HepG2 (cell line): Measurements from ENCODE around the gene HTR2A. TPM values are rescaled to one million over a fixed set of nuclear protein-coding genes. Genes with fewer than 3 reads are reported as not detected.

ENCODE experiments used
- ATAC-seq: fragments of 200-7000 bp; cut with Tn5 transposase; 3 replicates; pipeline ENCODE4 v1.9.1; 2020; ENCODE audit warnings: mild to moderate bottlenecking, moderate library complexity
- BruUV-seq: library from RNA; stranded (reverse); fragments of 400-500 nt; replicated peaks from 2 replicates; lab custom pipeline; 2021; lab: Mats Ljungman, UMichigan
- CTCF ChIA-PET: fragments of 300-600 bp; formaldehyde crosslinking; extraction: SDS; loops from one replicate; lab custom pipeline; 2021; ENCODE audit warnings: low total read pairs, inconsistent platforms, low intra/inter-chr PET ratio; lab: Yijun Ruan, JAX
- POLR2A ChIA-PET: fragments of 350-600 bp; sonication (Branson Sonifier 250); formaldehyde crosslinking; loops from one replicate; lab custom pipeline; 2020; ENCODE audit warnings: antibody characterized with exemption, inconsistent platforms; lab: Yijun Ruan, JAX
- DNase-seq: peaks from one replicate; pipeline ENCODE4 v3.0.0-alpha.2; 2015; ENCODE audit warnings: low spot score
- FAIRE-seq: peaks from 3 replicates; lab custom pipeline; 2011; peaks lifted over from hg19 to GRCh38; lab: Jason Lieb, UNC
- H2AFZ ChIP-seq: one replicate; pipeline ENCODE4 v1.6.1; 2011; ENCODE audit warnings: low read length, inconsistent platforms
- H3K27ac ChIP-seq: fragments of 300-600 bp; 3 replicates; pipeline ENCODE4 v1.8.0; 2011; ENCODE audit warnings: mixed run types, mild to moderate bottlenecking, mixed read lengths, low read length, inconsistent platforms; ENCODE audit not compliant: insufficient read depth; ENCODE audit errors: extremely low read length
- H3K27me3 ChIP-seq, 2 experiments: fragments of 200-600 bp in 1 of 2; 2 replicates in 1 of 2; 3 replicates in 1 of 2; pipeline versions ENCODE4 v1.6.0 to v1.8.0; 2011; ENCODE audit warnings: low read length in 2 of 2, mild to moderate bottlenecking in 2 of 2, moderate library complexity in 2 of 2, inconsistent platforms in 1 of 2; ENCODE audit not compliant: insufficient read depth in 2 of 2, control insufficient read depth in 1 of 2
- H3K36me3 ChIP-seq, 2 experiments: fragments of 200-600 bp in 1 of 2; replicated peaks in 1 of 2; 2 replicates in 1 of 2; 3 replicates in 1 of 2; pipeline versions ENCODE4 v1.5.1 to v1.8.0; 2011; ENCODE audit warnings: low read length in 2 of 2, inconsistent platforms in 1 of 2; ENCODE audit not compliant: insufficient read depth in 2 of 2, control insufficient read depth in 1 of 2
- H3K4me1 ChIP-seq: 2 replicates; pipeline ENCODE4 v1.5.1; 2012; ENCODE audit warnings: low read length, inconsistent platforms; ENCODE audit not compliant: insufficient read depth
- H3K4me2 ChIP-seq: 2 replicates; pipeline ENCODE4 v1.6.0; 2011; ENCODE audit warnings: low read depth, low read length, inconsistent platforms
- H3K4me3 ChIP-seq, 3 experiments: fragments of 200-600 bp in 1 of 3; sonication (generic), shearing (Covaris generic) in 1 of 3; replicated peaks in 1 of 3; 2 replicates each; pipeline ENCODE4 v1.5.1; 2011 to 2016; ENCODE audit warnings: low read length in 3 of 3, inconsistent platforms in 2 of 3, low read depth in 2 of 3, mild to moderate bottlenecking in 2 of 3, control low read depth in 1 of 3, mixed read lengths in 1 of 3; ENCODE audit not compliant: insufficient read depth in 1 of 3
- H3K79me2 ChIP-seq: one replicate; pipeline ENCODE4 v1.6.1; 2011; ENCODE audit warnings: low read length, inconsistent platforms; ENCODE audit not compliant: insufficient read depth
- H3K9ac ChIP-seq: 2 replicates; pipeline ENCODE4 v1.6.0; 2011; ENCODE audit warnings: mild to moderate bottlenecking, low read depth, low read length, inconsistent platforms; ENCODE audit not compliant: insufficient read depth
- H3K9me3 ChIP-seq: 2 replicates; pipeline ENCODE4 v1.5.1; 2012; ENCODE audit warnings: mild to moderate bottlenecking, low read length
- H4K20me1 ChIP-seq: 2 replicates; pipeline ENCODE4 v1.6.0; 2011; ENCODE audit warnings: inconsistent platforms, mild to moderate bottlenecking, low read length, moderate library complexity; ENCODE audit not compliant: insufficient read depth
- ARNT2 ChIP-seq: sonication (generic); formaldehyde crosslinking; IDR thresholded peaks from 2 replicates; pipeline ENCODE4 v1.8.0; 2022; ENCODE audit warnings: mild to moderate bottlenecking, low read depth, missing genetic modification reagents, moderate library complexity
- HHEX ChIP-seq: IDR thresholded peaks from 2 replicates; pipeline ENCODE4 v1.6.1; 2016; ENCODE audit warnings: control low read depth
- NR2F6 ChIP-seq, 2 experiments: IDR thresholded peaks; 2 replicates each; pipeline ENCODE4 v1.6.1; 2016; ENCODE audit warnings: antibody characterized with exemption in 1 of 2, mild to moderate bottlenecking in 1 of 2
- PRDM10 ChIP-seq: sonication (generic); formaldehyde crosslinking; IDR thresholded peaks from 2 replicates; pipeline ENCODE4 v1.4.0; 2020; ENCODE audit warnings: low read depth, missing genetic modification reagents
- SP2 ChIP-seq: sonication (generic); formaldehyde crosslinking; IDR thresholded peaks from 2 replicates; pipeline ENCODE4 v1.5.1; 2020; ENCODE audit warnings: mild to moderate bottlenecking, missing genetic modification reagents
- TERF1 ChIP-seq: sonication (generic); formaldehyde crosslinking; IDR thresholded peaks from 2 replicates; pipeline ENCODE4 v1.8.0; 2022; ENCODE audit warnings: mild to moderate bottlenecking, missing genetic modification reagents, moderate library complexity
- WIZ ChIP-seq: sonication (generic); formaldehyde crosslinking; IDR thresholded peaks from 2 replicates; pipeline ENCODE4 v1.5.1; 2020; ENCODE audit warnings: mild to moderate bottlenecking, missing genetic modification reagents
- ZFP36 ChIP-seq: fragments of 150-350 bp; IDR thresholded peaks from 2 replicates; pipeline ENCODE4 v1.6.1; 2018; ENCODE audit warnings: borderline replicate concordance, low read length, low read depth; ENCODE audit not compliant: partially characterized antibody
- WGBS: methylation state at CpG from one replicate; pipeline ENCODE4 v1.1.6; 2017; ENCODE audit warnings: low lambda C conversion rate; 5-methylcytosine and 5-hydroxymethylcytosine counted together
- in situ Hi-C: cut with HindIII; loops from 2 replicates; pipeline ENCODE4 v1.10.0; 2017; ENCODE audit warnings: low pct_unique_long_range_greater_than_20kb; ENCODE audit not compliant: extremely low pct_ligation_motif_present
- intact Hi-C: fragments of 100-400 bp; cut with micrococcal nuclease; formaldehyde crosslinking; loops from one replicate; pipeline ENCODE4 v1.10.0; 2022; ENCODE audit not compliant: unreplicated experiment
- polyA plus RNA-seq, 8 experiments: library from polyadenylated mRNA; depleted of rRNA in 3 of 8; stranded (reverse) in 7 of 8; unstranded in 1 of 8; fragments of >200 nt; fragmentation: Illumina TruSeq in 4 of 8; extraction: Trizol in 4 of 8; gene quantifications; 2 replicates each; pipeline versions ENCODE4 v1.2.1 to v1.2.3, GENCODE V29; 2011 to 2016; ENCODE audit warnings: low read depth in 4 of 8, missing spikeins in 1 of 8, mixed read lengths in 1 of 8; ENCODE audit not compliant: insufficient read depth in 1 of 8
- total RNA-seq, 5 experiments: library from RNA; depleted of rRNA; stranded (reverse); fragments of >200 nt; fragmentation: Illumina TruSeq; extraction: Trizol; gene quantifications; 2 replicates each; pipeline ENCODE4 v1.2.3, GENCODE V29; 2016; ENCODE audit warnings: low read depth in 1 of 5

Gene HTR2A
- total and polyA plus RNA-seq, 2 of the 13 experiments (the other 11 are each of a cell fraction or from before 2014, with no cell fraction given): not detected

- Histone ChIP-seq H3K79me2 (no peaks in the 10 kb centered on the region), H3K27ac (no peak overlapping the region), H4K20me1 (no peaks in the 10 kb centered on the region), H3K9ac (no peak overlapping the region), H3K36me3 (no peaks in the 10 kb centered on the region), H3K27me3 (peaks cover 0 to 14% of the 10 kb centered on the region in 2 experiments; a peak in 3 of 5 replicates), H2AFZ (no peak overlapping the region), H3K4me3 (no peak overlapping the region), H3K4me2 (no peak overlapping the region), H3K4me1 (no peaks in the 10 kb centered on the region), H3K9me3 (no peaks in the 10 kb centered on the region)
- FAIRE-seq: no peak
- no peak for DNase-seq
- ATAC-seq: no peak
- 18% methylated on average over 3 of the region's 3 CpGs for WGBS
- in situ Hi-C loops: no loop called here
- intact Hi-C loops: no loop called here
- no TSS peak for BruUV-seq
- TF ChIP-seq HHEX (no peak), ARNT2 (CRISPR knock-in tag) (no peak), PRDM10 (CRISPR knock-in tag) (no peak), SP2 (no peak), NR2F6 (IDR thresholded peaks at IDR 0.05) (no peak), NR2F6 (CRISPR knock-in tag; IDR thresholded peaks at IDR 0.05) (no peak), TERF1 (CRISPR knock-in tag) (no peak), WIZ (CRISPR knock-in tag) (no peak), ZFP36 (no peak)
- ChIA-PET POLR2A (no interaction called here), CTCF (no interaction called here)
Measured at GRCh38 chr13:46855664-46856063, 41.2 kb downstream of the HTR2A start.
